Endothelial cell (in vitro differentiated cells): ENCODE data around the gene POFUT1. TPM values are rescaled to one million over a fixed set of nuclear protein-coding genes. Genes with fewer than 3 reads are reported as not detected.

Source experiments
- DNase-seq: peaks from one replicate; pipeline ENCODE4 v3.0.0; 2021; ENCODE audit warnings: low spot score
- H3K27ac Mint-ChIP-seq: one replicate; pipeline ENCODE4 v1.8.0; 2021; ENCODE audit warnings: mixed read lengths, inconsistent platforms; ENCODE audit not compliant: unreplicated experiment
- H3K27me3 Mint-ChIP-seq: one replicate; pipeline ENCODE4 v1.8.0; 2021; ENCODE audit warnings: mild to moderate bottlenecking, moderate library complexity, mixed read lengths, inconsistent platforms; ENCODE audit not compliant: unreplicated experiment
- H3K36me3 Mint-ChIP-seq: one replicate; pipeline ENCODE4 v1.8.0; 2021; ENCODE audit warnings: mild to moderate bottlenecking, low read depth, mixed read lengths, inconsistent platforms; ENCODE audit not compliant: unreplicated experiment
- H3K4me1 Mint-ChIP-seq: one replicate; pipeline ENCODE4 v1.8.0; 2021; ENCODE audit warnings: mild to moderate bottlenecking, mixed read lengths, inconsistent platforms; ENCODE audit not compliant: unreplicated experiment
- H3K4me3 Mint-ChIP-seq: one replicate; pipeline ENCODE4 v1.8.0; 2021; ENCODE audit warnings: mild to moderate bottlenecking, mixed read lengths, inconsistent platforms; ENCODE audit not compliant: unreplicated experiment
- H3K9me3 Mint-ChIP-seq: one replicate; pipeline ENCODE4 v1.8.0; 2021; ENCODE audit warnings: mixed read lengths, inconsistent platforms; ENCODE audit not compliant: unreplicated experiment
- CTCF ChIP-seq: fragments of 200-600 bp; sonication (generic); IDR thresholded peaks from one replicate; pipeline ENCODE4 v1.5.0; 2021; ENCODE audit warnings: antibody characterized with exemption; ENCODE audit not compliant: unreplicated experiment
- long read RNA-seq: library from polyadenylated mRNA; unstranded; transcript quantifications from one replicate; pipeline ENCODE4 v2.0.0, GENCODE V29; 2020; ENCODE audit not compliant: unreplicated experiment
- total RNA-seq: library from RNA; stranded (reverse); fragmentation: NEBNext Ultra II Directional; extraction: Animal tissue kit (Norgen Biotek cat#: 25700); gene quantifications from one replicate; pipeline ENCODE4 v1.2.1, GENCODE V29; 2021; ENCODE audit not compliant: unreplicated experiment

The POFUT1 gene
- 43.5 TPM for total RNA-seq
- long read RNA-seq, full-length matches to known transcripts = 4 of 8 reads
- long read RNA-seq, partial matches to known transcripts = 2 of 8 reads
- long read RNA-seq, other reads (novel, unspliced or antisense) = 2 of 8 reads

GRCh38 chr20:32207626-32208498 is at the start of gene POFUT1, which contains the start of gene PLAGL2:
TSS of gene POFUT1 (plus strand) at chr20:32207880. CDS start at chr20:32207942, 62 bp downstream.
TSS of gene PLAGL2 (minus strand) at chr20:32207743. CDS start at chr20:32202178, 5,565 bp downstream.
- Mint-ChIP-seq H3K9me3 (no peaks in the 10 kb centered on the region), H3K36me3 (peaks cover 17% of the 10 kb centered on the region), H3K4me3 (peak within 1 kb of the TSS; percentile 100), H3K27me3 (peaks cover 14% of the 10 kb centered on the region), H3K4me1 (peaks cover 50% of the 10 kb centered on the region), H3K27ac (peak within 1 kb of the TSS; percentile 97)
- DNase-seq = peak; percentile 87
- TF ChIP-seq CTCF = no peak

- peaks cover 24% of the 10 kb centered on the region for H3K4me1 Mint-ChIP-seq
- TF ChIP-seq CTCF = no peak
- H3K9me3 Mint-ChIP-seq = no peaks in the 10 kb centered on the region
- H3K36me3 Mint-ChIP-seq = peaks cover 31% of the 10 kb centered on the region
- no peak for DNase-seq
- H3K27me3 Mint-ChIP-seq = no peaks in the 10 kb centered on the region
- no peak overlapping the region for H3K4me3 Mint-ChIP-seq
- H3K27ac Mint-ChIP-seq = no peak overlapping the region
Observed at GRCh38 chr20:32158351-32158750, 49.3 kb upstream of the POFUT1 start.

- no peak overlapping the region for H3K27ac Mint-ChIP-seq
- peaks cover 2% of the 10 kb centered on the region for H3K27me3 Mint-ChIP-seq
- no peak overlapping the region for H3K4me3 Mint-ChIP-seq
- H3K4me1 Mint-ChIP-seq = peaks cover 24% of the 10 kb centered on the region
- TF ChIP-seq CTCF = no peak
- H3K9me3 Mint-ChIP-seq = no peaks in the 10 kb centered on the region
- H3K36me3 Mint-ChIP-seq = peaks cover 35% of the 10 kb centered on the region
- no peak for DNase-seq
Observed at GRCh38 chr20:32158943-32159660, 48.6 kb upstream of the POFUT1 start.

- no peak for DNase-seq
- Mint-ChIP-seq H3K27ac (no peak overlapping the region), H3K4me3 (no peak overlapping the region), H3K36me3 (peaks cover 38% of the 10 kb centered on the region), H3K27me3 (peaks cover 4% of the 10 kb centered on the region), H3K9me3 (no peaks in the 10 kb centered on the region), H3K4me1 (peaks cover 21% of the 10 kb centered on the region)
- TF ChIP-seq CTCF = no peak
Observed at GRCh38 chr20:32159766-32160221, 47.9 kb upstream of the POFUT1 start.
